ENCODE data around the gene EIF4E1B.

Gene EIF4E1B

DNA sequence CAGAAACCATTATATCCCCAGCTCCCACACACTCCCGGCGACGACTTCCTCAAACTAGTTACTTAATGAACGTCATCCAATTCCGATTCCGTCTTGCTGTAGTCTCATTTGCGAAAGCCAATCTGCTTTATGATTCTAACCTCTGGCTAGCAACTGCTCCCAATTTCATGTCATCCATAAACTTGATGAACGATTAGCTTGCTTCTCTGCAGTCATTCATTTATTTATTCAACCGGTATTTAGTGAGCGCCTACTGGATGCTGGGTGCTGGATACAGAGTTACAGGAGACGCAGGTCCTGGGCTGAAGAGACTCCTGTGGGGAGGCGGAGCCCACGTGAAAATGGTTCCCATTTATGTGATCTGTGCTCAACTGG lies 63.0 kb downstream of the EIF4E1B start:
- DNase-seq: no peak

DNA sequence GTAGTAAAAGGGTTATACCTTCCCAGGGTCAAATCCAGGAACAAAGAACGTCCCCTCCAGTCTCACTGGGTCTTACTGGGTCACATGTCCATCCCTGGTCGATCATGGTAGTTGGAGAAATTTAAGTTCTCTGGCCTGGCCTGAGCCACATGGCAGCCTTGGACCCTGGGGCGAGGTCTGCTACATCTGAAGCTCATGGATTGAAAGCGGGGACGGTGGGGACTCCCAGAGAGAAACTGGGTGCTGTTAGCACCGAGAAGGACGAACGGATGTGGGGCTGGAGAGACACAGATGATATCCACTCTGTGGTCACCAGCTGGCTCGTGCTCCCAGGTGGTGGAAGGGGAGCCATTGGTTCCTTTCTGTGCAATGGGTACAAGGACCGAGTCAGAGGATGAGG lies 63.7 kb downstream of the EIF4E1B start:
- no peak for DNase-seq

GRCh38 chr5:176694631-176695030 lies 64.2 kb downstream of the EIF4E1B start:
- no peak for DNase-seq

- no peak for DNase-seq
Measured at GRCh38 chr5:176695073-176695472, 64.6 kb downstream of the EIF4E1B start.

All from activated naive CD4-positive, alpha-beta T cell treated with anti-CD3 and anti-CD28 coated beads, Interleukin-2, amount 50 U/mL, for 16 hours (primary cell).